Caki2 (cell line): ENCODE measurements around the gene ECEL1. TPM values are rescaled to one million over a fixed set of nuclear protein-coding genes. Genes with fewer than 3 reads are reported as not detected.

Experiments
- DNase-seq: peaks from one replicate; pipeline ENCODE4 v3.0.0-alpha.2; 2015; ENCODE audit warnings: low read depth
- in situ Hi-C: cut with HindIII; loops from 2 replicates; pipeline ENCODE4 v1.10.0; 2016; ENCODE audit warnings: low sequenced_read_pairs, low pct_unique_long_range_greater_than_20kb, mixed read lengths
- total RNA-seq: library from RNA; depleted of rRNA; stranded (reverse); fragments of >200 nt; shearing (Covaris generic); gene quantifications from 2 replicates; pipeline ENCODE4 v1.2.3, GENCODE V29; 2014; ENCODE audit warnings: low replicate concordance

The ECEL1 gene
- total RNA-seq, 1 experiment from 2014 or later = 1.0 TPM

DNA sequence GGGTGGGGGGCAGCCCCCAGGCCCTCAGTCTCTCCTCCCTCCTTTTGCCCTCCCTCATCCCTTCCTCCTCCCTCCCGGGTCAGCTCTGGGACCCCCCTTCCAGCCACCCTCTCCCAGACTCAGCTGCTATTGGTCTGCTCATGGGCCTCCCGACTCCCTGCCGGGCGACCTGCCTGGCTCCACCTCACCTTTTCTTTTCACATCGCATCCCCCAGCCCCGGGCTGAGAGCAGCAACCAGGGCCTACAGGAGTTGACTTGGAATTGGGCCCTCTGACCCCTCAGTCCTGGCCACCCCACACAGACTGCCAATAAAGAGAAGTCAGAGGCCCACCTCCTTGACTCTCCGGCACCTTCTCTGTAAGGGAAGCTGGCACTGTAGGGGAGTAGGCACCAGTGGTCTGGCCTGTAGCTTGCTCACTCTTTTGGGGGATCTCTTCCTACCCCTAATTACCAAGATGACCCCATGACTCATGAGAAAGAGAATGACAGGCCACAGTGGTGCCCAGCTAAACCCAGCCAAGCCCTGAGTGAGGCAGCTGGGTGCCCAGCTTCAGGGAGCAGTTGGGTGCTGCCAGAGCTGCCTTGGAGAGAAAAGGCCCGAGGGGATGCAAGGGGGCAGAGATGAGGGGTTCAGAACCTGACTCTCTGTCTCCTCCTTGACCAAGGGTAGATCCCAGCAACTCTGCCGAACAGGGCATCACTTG, 2.0 kb upstream of the ECEL1 start:
- in situ Hi-C loops = no loop called here
- DNase-seq = no peak

DNA sequence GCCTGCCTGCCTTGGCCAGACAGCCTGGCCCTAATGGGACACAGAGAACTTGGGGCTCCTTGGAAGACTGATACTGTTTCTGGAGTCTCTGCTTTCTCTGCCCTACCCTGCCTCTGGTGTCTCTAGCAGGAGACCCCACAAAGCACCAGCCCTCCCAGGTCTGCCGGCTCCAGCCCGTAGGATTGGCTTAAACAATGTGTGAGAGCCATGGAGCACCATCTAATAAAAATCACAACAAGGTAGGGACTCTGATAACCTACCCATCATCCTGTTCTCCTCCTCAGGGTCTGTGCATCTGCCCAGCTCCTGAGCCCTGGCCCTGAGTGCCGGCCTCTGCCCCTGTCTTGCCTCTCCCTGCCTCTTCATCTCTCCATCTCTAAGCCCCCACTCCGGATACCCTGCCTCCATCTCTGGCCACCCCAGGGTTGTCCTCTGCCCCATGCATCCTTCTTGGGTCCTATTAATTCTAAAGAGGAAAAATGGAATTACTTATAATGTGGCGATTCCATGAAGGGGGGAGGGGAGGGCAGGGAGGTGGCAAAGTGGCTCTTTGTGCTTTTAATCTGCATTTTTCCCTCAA, 1.2 kb upstream of the ECEL1 start:
- in situ Hi-C loops = no loop called here
- DNase-seq = no peak

DNA sequence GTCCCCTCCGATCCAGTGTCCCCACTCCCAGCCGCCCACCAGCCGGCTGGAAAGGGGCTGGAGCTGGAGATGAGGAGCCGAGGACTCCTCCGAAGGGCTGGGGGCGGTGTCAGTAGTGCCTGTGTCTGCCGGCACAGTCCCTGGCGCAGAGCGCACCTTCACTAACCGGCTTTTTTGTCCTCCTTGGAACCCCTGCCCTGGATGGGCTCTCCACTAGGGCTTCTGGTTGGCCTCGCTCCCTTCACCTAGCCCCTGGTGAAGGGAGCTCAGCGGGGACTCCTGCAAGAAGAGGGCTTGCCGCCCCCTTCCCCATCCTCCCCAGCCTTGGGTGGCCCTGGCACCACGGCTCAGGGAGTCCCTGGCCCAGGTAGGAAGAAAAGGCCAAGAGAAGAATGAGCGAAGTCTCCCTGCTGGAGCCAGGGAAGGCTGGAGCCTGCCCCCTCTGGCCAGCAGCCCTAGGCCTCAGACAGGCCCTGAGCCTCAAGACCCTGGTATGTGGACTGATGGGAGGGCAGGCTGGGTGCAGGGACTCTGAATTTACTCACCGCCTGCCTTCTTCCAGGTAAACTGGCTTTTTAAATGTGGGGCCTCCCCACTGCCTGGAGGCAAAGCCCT, 570 bp upstream of the ECEL1 start:
- in situ Hi-C loops = no loop called here
- no peak for DNase-seq

DNA sequence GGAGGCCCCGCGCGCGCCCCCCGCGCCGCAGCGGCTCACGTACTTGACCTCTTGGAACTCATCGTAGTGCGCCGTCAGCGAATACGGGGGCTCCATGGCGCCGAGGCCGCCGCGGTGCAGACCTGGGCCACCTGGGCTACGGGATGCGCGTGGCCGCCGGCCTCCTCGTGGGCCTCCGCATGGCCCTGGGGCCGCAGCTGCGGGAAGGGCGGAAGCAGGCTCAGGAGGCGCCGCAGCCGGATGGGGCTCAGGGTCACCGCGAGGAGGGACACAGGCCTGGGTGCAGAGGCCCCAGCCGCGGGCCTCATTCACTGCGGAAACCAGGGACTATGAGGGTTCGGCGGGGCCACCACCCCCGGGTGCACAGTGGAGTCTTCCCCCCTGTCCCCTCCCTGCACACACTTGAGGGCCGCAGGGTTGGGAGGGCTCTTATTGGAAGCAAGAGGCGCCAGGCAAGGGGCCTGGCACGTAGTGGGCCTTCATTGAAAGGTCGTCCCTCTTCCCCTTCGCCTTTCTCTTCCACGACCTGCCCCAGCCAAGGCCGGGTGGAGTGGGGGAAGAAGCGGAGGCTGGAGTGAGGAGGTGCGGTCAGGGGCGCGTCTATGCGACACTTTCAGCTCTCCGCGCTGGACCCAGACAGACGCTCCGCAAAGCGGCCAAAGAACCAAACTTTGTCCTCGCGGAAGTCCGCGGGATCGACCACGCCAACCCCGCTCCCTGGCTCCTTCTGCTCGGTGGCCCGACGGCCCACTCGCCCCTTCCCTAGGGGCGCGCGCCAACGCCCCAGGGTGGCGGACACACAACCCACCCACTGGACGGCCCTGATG, 863 bp downstream of the ECEL1 start:
- DNase-seq = no peak
- in situ Hi-C loops = no loop called here

DNA sequence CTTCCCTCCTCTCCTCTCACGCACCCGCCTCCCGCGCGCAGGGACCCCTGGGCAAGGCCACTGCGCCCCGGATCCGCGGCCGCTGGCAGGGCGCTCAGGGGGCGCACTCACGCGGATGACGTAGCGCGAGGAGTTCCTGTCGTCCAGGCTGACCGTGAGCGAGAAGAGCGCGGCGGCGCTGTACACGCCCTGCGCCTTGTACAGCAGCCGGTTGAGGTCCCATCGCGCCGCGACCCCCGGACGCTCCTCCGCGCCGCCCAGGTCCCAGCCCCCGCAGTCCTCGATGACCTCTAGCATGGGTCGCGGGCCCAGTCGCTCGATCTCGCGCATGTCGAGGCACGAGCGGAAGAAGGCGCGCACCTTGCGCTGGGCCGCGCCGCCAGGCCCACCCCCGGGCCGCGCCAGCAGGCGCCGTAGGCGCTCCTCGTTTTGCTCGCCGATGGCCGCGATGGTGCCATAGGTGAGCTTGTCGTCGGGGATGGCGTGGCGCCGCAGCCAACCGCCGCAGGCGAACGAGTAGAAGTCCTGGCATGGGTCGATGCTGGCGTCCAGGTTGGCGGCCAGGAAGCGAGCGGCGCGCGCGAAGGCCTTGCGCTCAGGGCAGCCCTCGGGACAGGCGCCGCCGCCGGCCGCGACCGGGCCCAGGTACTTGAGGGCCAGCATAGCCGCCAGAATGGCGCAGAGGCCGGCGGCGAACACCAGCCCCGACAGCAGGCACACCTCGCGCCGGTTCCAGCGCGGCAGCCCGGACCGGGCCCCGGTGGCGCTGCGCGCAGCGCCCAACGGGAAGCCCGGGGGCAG, 1.7 kb downstream of the ECEL1 start:
- DNase-seq = no peak

DNA sequence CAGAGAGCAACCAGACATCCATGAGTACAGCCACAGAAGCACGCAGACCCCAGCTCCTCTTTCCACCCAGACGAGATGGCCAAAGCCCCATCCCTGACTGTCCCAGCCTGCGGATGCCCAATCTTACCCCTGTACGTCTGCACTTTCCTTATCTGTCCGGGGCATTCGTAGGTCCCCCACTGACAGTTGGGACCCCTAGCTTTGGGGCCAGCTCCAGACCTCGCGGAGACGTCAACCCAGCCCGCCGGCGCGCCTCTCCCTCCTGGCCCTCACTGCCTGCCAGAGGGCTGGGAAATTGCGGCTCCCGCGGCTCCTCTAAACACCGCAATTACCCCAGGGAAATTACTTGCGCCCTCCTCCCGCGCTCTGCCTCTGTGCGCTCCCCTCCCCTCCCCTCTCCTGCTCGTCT, 2.3 kb downstream of the ECEL1 start:
- in situ Hi-C loops = no loop called here

More for the DNA sequence above, 1.7 kb downstream of the ECEL1 start:
- in situ Hi-C loops = no loop called here

DNA sequence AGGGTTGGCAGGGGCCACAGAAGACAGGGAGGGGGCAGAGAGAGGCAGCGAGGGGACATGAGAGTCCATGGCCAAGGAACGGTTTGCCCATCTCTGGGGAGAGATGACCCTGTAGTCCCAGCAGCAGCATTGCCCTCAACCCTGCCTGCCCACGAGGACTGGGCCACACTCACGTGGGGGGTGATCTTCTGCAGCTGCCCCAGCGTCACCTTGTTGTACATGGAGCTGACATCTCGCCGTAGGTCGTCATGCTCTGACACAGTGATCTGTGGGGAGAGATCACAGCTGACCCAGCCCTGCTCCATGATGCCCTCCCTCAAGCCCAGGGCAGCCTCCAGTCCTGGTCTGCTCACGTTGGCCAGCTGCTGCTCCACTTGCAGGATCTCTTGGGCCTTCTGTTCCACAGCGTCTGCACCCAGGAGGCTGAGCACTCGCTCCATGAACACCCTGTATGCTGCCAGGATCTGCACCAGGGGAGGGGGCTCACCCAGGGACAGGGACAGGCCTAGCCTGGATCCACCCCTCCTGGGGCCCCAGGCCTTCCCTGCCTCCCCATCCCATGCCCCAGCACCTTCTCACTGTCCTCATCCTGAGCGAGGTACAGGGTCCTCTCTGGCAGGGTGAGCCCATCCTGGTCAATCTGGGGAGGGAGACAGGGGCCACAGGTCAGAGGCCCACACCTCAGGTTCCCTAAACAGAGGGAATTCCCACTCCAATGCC, 2.8 kb downstream of the ECEL1 start:
- no peak for DNase-seq
- in situ Hi-C loops = no loop called here

More for the DNA sequence above, 2.3 kb downstream of the ECEL1 start:
- no peak for DNase-seq

DNA sequence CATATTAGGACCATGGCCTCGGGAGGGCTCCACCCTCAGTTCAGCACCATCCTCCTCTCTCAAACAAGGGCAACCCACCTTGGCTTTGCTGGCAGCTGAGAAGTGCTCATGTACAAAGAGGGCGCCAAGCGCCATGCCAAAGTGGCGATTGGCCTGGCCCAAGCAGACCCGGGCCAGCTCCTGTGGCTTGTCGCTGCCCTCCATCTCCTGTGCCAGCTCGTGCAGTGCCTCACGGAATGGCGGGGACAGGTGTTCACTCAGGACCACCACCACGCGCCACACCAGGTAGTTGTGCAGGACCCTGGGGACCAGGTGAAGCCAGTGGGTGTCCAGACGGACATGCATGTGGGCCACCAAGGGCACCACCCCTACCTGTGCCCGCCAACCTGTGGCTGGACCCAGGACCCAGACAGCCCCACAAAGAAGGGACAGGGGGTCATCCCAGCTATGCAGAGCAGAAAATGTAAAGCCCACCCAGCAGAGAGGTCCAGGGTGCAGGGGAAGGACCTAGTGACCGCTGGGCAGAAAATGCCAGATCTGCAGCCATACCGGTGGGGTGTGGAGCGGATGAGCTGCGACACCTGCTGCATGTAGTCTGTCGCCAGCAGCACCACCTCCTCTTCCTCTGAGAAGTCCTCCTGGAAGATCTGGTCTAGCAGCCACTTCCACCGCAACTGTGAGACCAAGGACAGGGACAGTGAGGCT, 3.6 kb downstream of the ECEL1 start:
- no peak for DNase-seq
- in situ Hi-C loops = no loop called here

DNA sequence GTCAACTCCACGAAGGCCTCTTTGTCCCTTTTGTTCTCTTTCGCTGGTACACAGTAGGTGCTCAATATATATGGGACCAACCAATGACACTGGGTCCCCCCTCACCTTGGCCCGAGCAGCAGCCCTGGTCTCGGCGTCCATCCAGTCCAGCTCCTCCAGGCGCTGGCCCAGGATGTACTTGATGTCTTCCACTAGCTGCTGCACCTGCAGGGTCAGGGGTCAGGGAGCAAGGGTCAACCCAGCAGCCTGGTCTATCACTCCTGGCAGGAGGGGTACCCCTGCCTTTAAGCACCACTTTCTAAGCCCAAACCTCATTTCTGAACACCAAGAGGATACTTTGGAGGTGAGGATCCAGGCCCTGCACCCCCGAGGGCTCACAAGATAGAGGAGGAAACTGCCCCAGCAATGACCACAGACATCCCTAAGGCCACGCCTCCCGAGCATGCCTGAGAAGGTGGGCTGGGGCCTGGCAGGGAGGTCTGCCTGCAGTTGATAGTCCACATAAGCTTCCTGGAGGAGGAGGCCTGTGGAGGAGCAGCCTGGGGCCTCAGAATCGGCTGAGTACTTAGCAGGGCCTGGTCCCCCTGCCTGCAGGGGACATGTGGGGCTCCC, 4.2 kb downstream of the ECEL1 start:
- in situ Hi-C loops = no loop called here
- DNase-seq = no peak

DNA sequence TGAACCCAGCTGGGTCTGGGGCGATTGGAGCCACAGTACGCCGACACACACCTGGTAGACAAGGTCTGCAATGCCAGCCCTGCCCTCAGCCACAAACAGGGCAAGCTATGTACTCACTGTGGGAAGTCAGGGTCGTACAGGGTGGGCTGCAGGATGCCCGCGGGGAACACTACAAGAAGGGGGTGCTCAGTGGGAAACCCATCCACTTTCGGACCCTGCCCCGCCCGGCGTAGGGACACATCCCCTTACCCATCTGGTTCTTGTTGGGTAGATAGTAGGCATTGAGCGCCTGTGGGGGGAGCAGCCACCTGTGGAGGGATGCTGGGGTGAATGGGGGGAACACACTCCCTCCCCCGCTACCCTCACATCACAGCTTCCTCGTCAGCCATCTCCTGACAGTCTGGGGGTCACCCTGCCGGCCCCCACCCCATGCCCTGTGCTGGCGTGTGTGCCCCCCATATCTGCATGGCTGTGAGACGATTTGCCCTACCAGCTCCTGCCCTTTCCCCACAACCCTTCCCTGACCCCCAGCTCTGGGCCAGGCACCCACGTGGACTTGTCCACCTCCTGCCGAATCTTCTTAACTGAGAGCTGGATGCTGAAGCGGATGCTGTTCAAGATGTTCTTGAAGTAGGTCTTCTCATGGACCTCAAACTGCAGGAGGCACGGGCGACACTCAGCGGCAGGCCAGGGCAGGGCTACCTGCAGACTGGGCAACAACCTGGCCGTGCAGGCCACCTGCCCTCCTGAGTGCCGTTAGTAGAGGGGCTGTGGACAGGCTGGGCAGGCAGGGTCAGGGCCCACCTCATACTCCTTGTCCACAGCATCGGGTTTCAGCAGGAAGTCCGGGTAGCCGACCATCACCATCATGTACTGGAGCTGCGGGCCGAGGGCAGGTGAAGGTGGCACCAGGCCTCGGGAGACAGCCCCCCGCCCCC, 5.1 kb downstream of the ECEL1 start:
- DNase-seq = no peak
- in situ Hi-C loops = no loop called here

DNA sequence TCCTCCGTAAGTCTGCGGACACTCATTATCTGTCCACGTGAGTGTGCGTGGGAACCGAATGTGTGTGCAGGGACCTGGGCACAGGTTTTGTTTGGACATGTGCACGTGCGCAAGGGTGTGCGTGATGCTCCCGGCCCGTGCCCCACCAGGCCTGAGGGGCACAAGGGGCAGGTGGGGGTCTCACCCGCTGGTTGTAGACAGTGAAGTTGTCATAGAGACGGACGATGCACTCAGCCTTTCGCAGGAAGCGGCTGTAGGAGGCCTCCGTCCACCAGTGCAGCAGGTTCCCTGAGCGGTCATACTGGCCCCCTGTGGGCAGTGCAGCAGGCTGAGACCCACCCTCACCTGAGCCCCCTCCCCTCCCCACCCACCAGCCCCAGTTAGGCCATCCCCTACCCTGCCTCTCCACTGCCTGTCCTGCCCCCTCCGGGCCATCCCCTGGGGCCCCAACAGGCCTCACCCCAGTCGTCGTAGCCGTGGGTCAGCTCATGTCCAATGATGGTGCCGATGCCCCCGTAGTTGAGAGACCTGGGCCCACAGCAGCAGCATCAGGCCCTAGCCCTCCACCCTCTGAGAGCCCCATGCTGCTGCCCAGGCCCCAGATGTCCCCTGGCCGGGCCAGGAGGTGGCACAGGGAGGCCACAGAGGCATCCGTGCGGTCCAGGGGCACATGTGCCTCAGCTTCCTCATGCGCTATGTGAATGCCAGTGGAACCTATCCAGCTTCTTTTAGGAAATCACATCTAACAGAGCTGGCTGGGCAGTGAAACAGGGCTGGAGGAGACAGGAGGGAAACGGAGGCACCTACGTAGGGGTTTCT, 6.1 kb downstream of the ECEL1 start:
- in situ Hi-C loops = no loop called here
- no peak for DNase-seq

DNA sequence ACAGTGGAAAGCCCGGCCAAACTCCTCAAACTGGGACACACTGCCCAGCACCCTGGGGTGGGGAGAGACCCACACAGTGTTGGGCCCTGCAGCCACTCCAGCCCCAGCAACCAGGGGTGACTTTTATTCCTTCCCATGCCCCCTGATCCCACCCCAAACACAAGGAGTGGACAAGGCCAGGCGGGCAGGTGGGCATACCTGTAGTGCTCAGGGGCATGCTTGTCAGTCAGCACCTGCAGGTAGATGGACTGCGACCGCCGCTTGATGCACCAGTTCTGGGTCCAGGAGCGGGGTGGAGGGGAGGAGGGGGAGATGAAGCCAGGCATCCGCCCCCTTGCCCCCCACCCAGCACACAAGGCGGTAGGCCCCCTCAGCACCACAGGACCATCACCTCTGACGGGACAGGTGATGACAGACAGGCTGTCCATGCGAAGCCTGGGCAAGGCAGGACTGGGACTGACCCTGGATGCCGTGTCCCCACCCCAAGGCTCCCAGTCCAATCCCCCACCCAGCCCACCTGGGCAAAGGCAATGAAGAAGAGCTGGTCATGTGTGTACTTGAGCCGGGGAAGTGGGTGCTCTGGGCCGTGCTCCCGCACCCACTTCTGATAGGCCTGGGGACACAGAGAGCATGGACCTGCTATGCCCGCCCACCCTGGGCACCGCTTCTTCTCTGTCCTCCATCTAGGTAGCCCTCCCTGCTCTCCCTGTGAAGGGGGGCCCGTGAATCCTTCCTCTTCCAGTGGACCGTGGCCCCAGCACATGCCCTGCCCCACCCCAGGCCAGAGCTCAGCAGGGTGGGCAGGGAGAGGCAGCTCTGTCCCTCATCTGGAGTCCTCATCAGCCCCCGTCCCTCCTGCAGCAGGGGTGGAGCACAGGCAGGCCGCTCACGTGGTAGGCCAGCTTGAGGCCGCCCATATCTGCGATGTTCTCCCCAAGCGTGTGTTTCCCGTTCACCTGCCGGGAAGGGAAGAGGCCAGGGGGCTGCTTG, 7.1 kb downstream of the ECEL1 start:
- no peak for DNase-seq
- in situ Hi-C loops = no loop called here

DNA sequence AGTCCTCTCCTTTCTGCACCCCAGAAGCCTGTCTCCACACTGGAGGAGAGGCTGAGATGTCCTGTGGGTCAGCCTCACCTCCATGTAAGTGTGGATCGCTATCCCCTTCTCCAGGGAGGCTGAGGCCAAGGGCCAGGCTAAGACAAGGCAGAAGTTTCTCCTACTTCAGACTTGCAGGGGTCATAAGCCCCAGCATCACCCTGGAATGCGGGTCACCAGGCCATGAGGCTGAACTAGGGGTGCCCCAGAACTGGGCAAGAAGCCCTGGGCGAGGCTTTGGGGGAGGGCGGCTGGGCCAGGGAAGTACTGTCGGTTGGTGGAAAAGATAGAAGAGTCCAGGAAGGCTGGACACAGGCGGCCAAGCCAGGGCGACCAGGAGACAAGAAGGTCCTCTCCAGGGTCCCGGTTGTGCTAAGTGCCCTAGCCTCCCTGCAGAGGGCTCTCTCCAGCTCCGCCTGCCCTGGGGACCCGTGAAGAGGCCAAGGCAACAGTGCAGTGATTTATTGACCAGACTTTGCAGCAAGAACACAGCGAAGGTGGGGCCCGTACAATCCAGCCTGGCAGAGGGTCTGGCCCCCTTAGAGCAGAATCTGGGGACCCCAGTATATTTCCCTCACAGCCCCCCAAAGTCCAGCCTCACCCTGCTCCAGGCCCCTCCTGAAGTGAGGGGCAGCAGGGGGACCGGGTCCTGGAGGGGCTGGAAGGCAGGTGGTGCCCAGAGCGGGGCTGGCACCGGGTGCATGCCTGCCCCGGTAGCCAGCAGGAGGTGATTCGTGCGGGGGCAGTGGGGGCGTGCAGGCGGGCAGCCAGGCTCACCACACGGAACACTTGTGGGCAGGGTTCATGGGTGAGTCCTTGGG, 8.1 kb downstream of the ECEL1 start:
- no peak for DNase-seq
- in situ Hi-C loops = no loop called here
